GM21529 (cell line): ENCODE results near the gene MPP1.

Source experiments
- ATAC-seq: cut with Tn5 transposase; IDR thresholded peaks from one replicate; pipeline ENCODE4 v1.9.1; 2021; ENCODE audit not compliant: unreplicated experiment

Gene MPP1

DNA sequence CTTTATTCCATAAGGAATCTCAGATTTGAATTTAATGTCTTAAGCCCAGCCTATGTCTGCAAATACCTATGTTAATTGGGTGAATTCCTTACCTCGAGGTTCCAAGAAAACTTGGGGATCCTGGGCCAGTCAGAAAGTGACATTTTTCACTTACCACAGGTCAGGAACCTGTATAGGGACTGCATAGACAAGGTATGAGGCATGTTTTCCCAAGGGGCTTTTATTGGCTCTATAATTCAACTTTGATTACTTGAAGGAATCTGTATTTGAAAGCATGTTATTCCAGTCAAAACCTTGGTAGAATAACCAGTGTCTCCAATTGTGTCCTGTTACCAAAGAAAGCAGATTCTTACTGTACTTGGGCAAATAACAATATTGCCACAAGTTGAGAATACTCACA is 8.5 kb upstream of the MPP1 start:
- no peak for ATAC-seq

- no peak for ATAC-seq
These were observed 7.2 kb upstream of the MPP1 start for GRCh38 chrX:154812341-154813101.

DNA sequence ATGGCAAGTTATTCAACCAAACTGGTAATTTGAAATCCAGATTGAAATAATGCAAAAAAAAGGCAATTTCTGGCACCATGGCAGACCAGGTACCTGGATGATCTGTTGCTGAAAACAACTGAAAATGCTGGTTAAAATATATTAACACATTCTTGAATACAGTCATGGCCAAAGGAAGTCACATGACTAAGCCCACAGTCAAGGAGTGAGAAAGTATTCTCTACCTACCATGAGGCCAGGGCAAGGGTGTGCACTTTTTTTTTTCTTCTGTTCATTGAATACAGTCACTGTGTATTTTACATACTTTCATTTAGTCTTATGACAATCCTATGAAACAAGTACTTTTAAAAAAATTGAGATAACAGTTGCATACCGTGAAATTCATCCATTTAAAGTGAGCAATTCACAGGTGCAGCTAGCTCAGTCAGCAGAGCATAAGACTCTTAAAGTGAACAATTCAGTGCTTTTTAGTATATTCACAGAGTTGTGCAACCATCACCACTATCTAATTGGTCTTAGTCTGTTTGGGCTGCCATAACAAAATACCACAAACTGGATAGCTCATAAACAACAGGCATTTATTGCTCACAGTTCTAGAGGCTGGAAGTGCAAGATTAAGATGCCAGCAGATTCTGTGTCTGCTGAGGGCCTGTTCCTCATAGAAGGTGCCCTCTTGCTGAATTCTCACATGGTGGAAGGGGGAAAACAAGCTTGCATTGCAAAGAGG is 4.8 kb upstream of the MPP1 start:
- no peak for ATAC-seq

- no peak for ATAC-seq
These were observed 1.7 kb upstream of the MPP1 start for GRCh38 chrX:154806837-154807501.

DNA sequence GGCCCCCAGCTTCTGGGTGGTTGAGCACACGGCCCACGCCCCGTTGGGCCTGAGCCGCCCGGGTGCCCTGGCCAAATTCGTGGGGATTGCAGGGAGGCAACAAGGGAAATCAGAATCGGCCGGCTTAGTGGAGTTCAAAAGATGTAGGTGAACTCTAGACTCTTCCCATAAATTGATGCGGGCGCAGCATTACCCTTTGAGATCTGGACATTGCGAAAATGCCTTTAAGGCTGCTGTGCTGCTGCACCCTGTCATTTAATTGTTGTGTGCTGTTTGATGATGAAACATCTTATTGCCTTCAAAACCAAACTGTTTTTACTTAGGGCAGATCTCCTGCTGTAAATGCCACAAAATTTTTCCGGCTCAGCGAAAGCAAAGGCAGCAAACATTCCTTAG is 409 bp upstream of the MPP1 start:
- peak; percentile 28 for ATAC-seq

- ATAC-seq: no peak
These were observed 876 bp downstream of the MPP1 start for GRCh38 chrX:154804261-154804956.

DNA sequence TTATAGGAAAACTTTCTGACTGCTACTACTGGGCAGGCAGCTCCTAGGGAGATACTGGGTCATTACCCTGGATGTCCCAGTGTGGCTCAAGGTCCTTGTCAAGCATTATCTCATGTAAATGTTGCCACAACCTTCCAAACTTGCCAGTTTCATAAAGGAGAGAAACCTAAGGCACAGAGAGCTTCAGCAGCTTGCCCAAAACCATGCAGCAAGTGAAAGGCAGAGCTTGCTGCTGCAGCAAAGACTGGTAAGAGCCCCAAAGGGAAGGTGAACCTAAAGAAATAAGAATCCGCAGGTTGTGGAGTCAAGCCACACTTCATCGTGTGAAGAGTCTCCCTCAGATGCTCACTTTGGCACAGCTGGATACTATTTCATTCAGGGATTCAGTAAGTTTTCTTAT is 2.3 kb downstream of the MPP1 start:
- ATAC-seq: no peak

GRCh38 chrX:154800478-154801210 is 4.6 kb downstream of the MPP1 start:
- ATAC-seq: no peak

DNA sequence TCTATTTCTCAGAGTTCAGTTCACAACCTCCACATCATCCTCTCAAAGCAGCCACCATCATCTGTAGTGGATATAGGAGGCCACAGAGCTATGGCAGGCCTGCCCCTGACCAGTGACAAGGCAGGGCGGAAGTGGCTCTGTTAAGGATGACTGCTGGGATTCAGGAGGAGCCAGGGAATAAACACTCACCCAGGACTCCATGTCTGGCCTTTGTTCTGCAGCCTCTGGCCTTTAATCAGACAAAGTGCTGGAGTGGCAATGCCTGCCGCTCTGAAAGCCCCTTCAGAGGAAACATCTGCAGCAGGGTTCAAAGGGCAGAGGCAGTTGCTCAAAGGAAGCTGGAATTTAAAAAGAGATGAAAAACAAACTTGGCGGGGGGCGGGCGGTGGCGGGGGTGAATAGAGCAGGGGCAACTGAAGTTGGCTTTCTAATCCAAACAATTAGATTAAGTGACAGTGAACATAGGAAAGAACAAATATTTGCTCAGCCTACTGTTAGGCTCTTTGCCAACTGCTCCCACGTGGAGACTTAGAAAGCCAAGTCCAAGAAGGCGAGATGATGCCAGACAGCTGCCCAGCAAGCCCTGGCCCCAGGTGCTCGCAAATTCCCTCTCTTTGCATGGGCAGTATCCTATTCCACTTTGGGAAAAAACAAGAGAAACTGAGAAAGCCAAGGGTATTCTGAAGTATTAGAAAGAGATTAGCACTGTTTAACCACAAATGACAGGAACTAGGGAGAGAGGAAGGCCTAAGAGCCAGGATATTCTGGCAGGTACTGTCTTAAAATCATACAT is 5.5 kb downstream of the MPP1 start:
- no peak for ATAC-seq

GRCh38 chrX:154797006-154797405 is 8.3 kb downstream of the MPP1 start:
- no peak for ATAC-seq

- ATAC-seq: no peak
These were observed 10.3 kb downstream of the MPP1 start for GRCh38 chrX:154795016-154795415.

DNA sequence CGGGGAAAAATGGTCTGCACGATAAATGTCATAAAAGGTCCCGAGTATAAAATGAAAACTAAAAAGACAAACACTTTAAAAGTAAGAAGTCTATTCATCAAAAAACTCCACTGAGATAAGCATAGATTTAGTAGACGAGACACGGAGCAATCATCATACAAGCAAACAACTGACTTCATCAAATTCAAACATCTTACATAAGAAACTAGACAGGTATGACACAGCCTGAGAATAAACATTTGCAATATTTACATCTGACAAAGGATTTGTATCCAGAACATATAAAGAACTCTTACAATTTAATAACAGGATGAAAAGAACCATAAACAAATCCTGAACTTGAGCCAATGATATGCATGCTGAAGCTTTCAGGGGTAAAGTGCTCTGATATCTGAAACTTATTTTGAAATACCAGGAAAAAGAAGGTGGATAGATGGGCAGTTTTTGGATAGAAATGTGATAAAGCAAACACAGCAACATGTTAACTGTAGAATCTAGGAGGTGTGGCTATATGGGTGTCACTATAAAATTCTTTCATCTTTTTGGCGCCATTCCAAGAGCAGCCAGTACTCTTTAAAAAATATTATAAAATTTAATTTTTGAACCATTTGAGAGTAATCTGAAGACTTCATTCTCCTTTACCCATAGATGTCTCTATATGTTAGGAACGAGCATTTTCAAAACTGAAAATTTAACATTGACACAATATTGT is 12.0 kb downstream of the MPP1 start:
- ATAC-seq: no peak

DNA sequence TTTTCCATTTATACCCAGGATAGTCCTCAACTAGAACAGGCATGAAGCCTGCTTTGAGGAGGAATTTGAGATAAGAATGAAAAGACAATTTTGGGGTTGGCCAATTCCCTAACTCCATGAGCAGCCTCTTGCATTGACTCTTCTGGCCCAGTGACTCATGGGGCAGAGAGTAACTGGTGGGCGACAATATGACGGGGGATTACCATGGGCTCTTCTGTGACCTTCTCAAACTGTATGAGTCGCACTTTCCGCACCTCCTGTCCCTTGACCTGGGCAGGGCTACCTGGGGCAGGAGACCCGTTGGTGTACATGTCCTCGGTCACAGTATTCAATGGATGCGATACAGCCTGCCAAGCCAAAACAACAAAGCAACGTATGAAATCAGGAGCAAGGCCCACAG is 13.3 kb downstream of the MPP1 start:
- ATAC-seq: no peak

- no peak for ATAC-seq
These were observed 13.8 kb downstream of the MPP1 start for GRCh38 chrX:154791467-154791866.

DNA sequence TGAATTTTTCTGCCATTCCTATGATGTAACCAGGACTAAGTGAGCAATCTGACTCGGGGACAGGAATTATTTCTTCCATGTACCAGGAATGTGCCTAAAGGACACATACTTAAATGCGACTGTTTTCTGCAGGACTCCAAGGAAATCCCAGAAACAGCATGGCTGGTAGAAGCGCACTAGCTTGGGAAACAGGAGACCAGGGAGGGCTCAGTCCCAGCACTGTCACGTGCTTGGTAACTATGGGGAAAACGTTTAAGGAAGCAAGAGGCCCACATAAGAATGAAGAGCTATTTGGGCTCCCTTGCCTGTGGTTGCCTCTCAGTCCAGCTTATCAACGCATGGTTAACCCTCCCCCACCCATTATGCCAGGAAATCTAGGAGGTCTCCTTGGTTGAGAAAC is 19.6 kb downstream of the MPP1 start:
- no peak for ATAC-seq

DNA sequence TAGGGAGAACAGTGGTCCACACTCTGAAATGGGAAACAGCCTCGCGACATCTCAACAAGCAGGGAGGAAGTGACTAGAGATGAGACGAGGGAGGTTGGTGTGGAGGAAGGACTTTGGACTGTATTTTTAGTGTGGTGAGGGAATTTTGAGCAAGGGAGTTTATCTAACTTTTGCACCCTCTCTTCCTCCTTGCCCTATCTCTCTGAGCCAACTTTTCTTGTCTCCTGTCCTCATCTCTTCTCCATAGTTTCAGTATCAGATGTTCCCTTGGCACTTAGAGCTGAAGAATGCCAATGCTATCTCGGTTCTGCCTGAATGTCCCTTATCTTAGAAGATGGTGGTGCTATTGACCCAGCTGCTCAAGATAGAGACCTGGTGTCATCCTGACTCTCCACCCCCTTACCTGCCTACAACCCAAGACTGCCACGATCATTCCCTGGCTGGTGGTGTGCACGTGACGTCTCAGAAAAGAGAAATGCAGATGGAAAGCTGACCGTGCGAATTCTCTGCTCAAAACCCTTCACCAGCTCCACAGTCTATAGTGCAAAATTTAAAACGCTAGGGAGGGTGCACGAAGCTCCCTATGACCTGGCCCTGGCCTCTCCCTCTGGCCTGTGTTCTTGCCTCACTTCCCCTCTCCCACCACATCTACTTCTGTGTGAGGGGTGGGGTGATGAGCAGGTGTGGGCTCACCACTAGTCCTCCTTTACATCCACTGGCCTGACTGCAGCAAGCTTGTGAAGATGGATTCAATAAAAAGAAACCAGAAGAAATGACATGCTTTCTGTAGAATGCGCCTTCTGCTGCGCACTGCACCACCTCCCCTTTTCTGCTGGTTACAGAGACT is 20.9 kb downstream of the MPP1 start:
- ATAC-seq: no peak

DNA sequence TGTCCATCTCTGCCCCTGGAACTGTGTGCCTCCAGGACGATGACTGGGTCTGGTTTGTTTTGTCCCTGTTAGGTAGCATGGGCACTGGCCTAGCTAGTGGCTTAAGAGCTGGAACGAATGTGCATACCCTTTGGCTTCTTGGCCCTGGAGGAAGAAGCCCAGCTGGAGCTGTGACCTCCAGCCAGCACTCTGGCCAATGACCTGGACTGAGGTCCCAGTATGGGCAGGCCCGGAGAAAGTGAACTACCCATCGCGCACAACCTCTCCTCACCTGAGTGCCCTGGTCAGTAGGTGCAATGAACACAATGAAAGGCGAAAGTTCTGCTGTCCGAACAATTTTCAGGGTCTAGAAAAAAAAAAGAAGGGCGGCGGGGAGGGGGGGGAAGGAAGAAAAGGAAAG is 24.3 kb downstream of the MPP1 start:
- ATAC-seq: no peak

DNA sequence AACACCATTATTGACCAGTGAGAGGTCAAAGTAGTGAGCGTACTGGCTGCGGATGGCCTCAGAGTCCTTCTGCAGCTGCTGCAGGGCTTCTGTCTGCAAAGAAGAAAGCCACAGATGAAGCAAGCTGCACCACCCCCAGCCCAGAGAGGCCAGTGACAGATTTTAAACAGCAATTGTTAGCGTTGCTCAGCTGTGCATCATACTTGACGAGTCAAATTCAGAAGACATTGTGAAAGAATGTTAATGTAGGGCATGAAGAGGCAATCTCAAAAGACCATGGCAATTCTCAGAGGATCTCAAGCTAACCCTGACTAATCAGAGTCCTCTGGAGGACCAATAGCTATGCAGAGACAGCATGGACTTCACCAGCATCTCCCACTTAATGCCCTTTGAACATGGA is 26.0 kb downstream of the MPP1 start:
- no peak for ATAC-seq

DNA sequence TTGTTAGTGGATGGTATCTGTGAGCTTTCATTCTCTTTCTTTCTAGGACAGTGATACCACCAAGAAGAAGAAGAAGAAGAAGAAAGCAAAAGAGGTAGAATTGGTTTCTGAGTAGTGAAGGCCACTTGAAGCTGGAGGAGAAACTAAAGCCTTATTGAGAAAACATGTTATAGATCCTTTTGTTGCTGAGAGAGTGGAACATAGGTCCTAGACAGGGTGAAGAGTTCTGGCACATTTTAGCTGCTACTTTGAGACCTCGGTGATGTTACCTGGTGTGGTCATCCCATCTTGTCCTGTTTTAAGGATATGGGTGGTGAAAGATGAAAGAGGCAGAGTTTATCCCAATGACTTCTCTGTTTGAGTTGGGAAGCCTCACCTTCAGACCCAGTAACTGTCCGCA is 28.5 kb downstream of the MPP1 start:
- no peak for ATAC-seq
